DND-41 (cell line): ENCODE measurements around the gene PTPRCAP.

ENCODE experiments used
- EZH2 ChIP-seq: IDR thresholded peaks from 3 replicates; pipeline ENCODE4 v1.6.1; 2012; ENCODE audit warnings: borderline replicate concordance, low read depth, mild to moderate bottlenecking, moderate library complexity, low read length, inconsistent platforms; ENCODE audit not compliant: severe bottlenecking
- TF ChIP-seq, protein P1 (sequence below): IDR thresholded peaks from 2 replicates; pipeline ENCODE4 v1.5.1; 2012; ENCODE audit warnings: borderline replicate concordance, low read length, moderate library complexity, mild to moderate bottlenecking; ENCODE audit not compliant: poor library complexity, severe bottlenecking; ENCODE audit errors: extremely low read depth

- TF ChIP-seq, protein P1, sequence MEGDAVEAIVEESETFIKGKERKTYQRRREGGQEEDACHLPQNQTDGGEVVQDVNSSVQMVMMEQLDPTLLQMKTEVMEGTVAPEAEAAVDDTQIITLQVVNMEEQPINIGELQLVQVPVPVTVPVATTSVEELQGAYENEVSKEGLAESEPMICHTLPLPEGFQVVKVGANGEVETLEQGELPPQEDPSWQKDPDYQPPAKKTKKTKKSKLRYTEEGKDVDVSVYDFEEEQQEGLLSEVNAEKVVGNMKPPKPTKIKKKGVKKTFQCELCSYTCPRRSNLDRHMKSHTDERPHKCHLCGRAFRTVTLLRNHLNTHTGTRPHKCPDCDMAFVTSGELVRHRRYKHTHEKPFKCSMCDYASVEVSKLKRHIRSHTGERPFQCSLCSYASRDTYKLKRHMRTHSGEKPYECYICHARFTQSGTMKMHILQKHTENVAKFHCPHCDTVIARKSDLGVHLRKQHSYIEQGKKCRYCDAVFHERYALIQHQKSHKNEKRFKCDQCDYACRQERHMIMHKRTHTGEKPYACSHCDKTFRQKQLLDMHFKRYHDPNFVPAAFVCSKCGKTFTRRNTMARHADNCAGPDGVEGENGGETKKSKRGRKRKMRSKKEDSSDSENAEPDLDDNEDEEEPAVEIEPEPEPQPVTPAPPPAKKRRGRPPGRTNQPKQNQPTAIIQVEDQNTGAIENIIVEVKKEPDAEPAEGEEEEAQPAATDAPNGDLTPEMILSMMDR: no peak
- TF ChIP-seq EZH2: no peak
Measured at GRCh38 chr11:67421430-67422031, 16.0 kb downstream of the PTPRCAP start.
